Activated T-cell treated with anti-CD3 and anti-CD28 coated beads, Interleukin-2, amount 50 U/mL, for 72 hours (primary cell): ENCODE measurements around the gene SLC35G2. TPM values are rescaled to one million over a fixed set of nuclear protein-coding genes. Genes with fewer than 3 reads are reported as not detected.
A peak's percentile ranks its signal among the peaks of the same experiment; 100 is the strongest.

Source experiments
- ATAC-seq, 2 donors: fragments of 150-1000 bp; cut with Tn5 transposase; replicated peaks in 1 of 2; 2 replicates each; pipeline ENCODE4 v1.10.0; 2021; ENCODE audit warnings: moderate library complexity in 2 of 2, mild to moderate bottlenecking in 1 of 2
- DNase-seq, 2 donors: peaks; one replicate each; pipeline ENCODE4 v3.0.0; 2021 to 2022; ENCODE audit warnings: mixed read lengths in 1 of 2
- H3K27ac Mint-ChIP-seq: one replicate; pipeline ENCODE4 v1.8.0; 2022; ENCODE audit warnings: mild to moderate bottlenecking, moderate library complexity, mixed read lengths
- H3K27me3 Mint-ChIP-seq: one replicate; pipeline ENCODE4 v1.8.0; 2022; ENCODE audit warnings: low read depth, mixed read lengths
- H3K36me3 Mint-ChIP-seq, 2 donors: one replicate each; pipeline ENCODE4 v1.8.0; 2022; ENCODE audit warnings: mixed read lengths in 2 of 2, mild to moderate bottlenecking in 1 of 2; ENCODE audit not compliant: insufficient read depth in 2 of 2
- H3K4me1 Mint-ChIP-seq: one replicate; pipeline ENCODE4 v1.8.0; 2022; ENCODE audit warnings: low read depth, mixed read lengths
- H3K4me3 Mint-ChIP-seq, 2 donors: one replicate each; pipeline ENCODE4 v1.8.0; 2022; ENCODE audit warnings: mild to moderate bottlenecking in 2 of 2, mixed read lengths in 2 of 2, moderate library complexity in 2 of 2
- H3K9me3 Mint-ChIP-seq, 2 donors: one replicate each; pipeline ENCODE4 v1.8.0; 2022; ENCODE audit warnings: mixed read lengths in 2 of 2
- total RNA-seq, 2 donors: library from RNA; stranded (reverse); gene quantifications; one replicate each; pipeline ENCODE4 v1.2.3, GENCODE V29; 2022

Gene SLC35G2
- total RNA-seq, 2 donors from 2014 or later = 3.7 to 5.4 TPM

DNA sequence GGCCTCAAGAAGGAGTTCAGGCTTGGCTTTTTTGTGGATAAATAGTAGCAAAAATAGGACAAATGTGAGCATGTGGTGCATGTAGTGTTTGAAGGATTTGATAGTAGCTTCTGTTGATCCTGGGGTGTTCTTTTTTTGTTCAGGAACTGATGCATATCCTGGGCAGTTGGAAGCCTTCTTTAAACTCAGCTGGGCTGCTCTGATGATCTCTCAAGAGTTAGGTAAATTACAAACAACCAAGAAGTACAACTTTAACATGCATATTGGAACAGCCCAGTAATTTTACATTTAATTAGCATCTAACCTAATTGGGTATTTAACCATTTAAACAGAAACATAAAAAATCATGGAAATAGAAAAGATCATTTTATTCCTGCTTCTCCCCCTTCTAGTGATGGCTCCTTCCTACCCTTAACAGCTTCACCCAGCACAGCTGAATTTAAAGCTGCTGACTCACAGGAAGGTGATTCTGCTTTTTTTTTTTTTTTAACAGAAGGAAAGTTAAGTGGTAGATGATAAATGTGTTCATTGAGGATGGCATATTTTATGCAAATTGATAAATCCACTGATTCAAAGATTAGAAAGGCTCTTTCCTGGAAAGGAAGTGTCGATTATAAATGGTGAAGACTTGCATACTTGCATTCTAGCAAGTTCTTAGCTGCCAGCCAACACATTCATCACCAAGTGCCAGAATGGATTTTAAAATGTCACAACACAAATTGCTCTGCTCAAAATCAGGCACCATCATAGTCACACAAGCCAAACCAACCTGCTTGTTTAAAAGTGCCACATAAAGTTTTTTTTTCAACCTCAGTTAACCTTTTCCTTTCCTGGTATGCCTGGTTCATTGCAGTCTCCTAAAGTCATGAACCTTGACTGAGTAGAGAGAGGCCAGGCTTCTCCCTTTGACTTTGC, 20.0 kb downstream of the SLC35G2 start:
- Mint-ChIP-seq H3K27me3 (no peaks in the 10 kb centered on the region), H3K9me3 (no peaks in the 10 kb centered on the region), H3K27ac (peak overlapping the region; percentile 58), H3K4me1 (peaks cover 26% of the 10 kb centered on the region), H3K4me3 (peak overlapping the region in 1 of 2 donors; percentile 10), H3K36me3 (peaks cover 0 to 17% of the 10 kb centered on the region in 2 donors)
- peak; percentile 37 to 76 for ATAC-seq
- DNase-seq = no peak

DNA sequence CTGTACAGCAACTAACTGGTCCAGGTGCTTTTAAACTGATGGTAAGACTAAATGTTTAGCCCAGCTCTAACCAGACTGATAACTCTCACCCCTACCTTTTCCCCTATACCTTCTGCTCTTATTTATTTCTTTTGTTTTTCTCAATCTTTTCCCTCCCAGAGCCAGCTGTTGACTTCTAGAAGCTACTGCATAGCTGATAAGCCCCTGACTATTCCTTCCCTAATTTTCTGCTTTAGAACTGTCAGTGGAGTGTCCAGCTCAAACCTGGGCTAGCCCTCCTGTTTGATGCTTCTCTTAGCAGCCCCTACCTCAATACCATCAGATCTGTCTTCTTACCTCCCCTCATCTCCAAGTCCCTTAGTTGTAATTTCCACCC, 20.6 kb downstream of the SLC35G2 start:
- peaks cover 0 to 19% of the 10 kb centered on the region in 2 donors for H3K36me3 Mint-ChIP-seq
- ATAC-seq (no peak), DNase-seq (no peak)
- no peaks in the 10 kb centered on the region for H3K27me3 Mint-ChIP-seq
- H3K4me3 Mint-ChIP-seq = peak overlapping the region in 1 of 2 donors; percentile 10
- H3K27ac Mint-ChIP-seq = peak overlapping the region; percentile 5
- H3K4me1 Mint-ChIP-seq = peaks cover 26% of the 10 kb centered on the region
- no peaks in the 10 kb centered on the region for H3K9me3 Mint-ChIP-seq

DNA sequence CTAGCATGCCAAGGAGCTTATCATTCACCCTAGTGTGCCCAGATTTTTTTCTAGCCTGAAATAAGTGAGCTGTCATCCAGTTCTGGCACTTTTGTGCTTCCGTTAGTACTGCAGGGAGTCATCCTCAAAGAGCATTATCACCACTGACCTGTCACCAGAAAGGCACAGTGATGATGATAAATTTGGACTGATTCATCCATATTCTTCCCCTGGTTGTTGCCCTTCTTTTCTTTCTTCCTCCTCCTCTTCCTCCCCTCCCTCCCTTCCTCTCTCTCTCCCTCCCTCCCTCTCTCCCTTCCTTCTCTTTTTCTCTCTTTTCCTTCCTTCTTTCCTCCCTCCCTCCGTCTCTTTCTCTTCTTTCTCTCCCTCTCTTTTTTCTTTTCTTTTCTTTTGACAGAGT, 21.3 kb downstream of the SLC35G2 start:
- DNase-seq = no peak
- H3K36me3 Mint-ChIP-seq = peaks cover 0 to 22% of the 10 kb centered on the region in 2 donors
- H3K27me3 Mint-ChIP-seq = no peaks in the 10 kb centered on the region
- H3K9me3 Mint-ChIP-seq = no peaks in the 10 kb centered on the region
- no peak overlapping the region for H3K4me3 Mint-ChIP-seq
- no peak for ATAC-seq
- peak overlapping the region; percentile 29 for H3K27ac Mint-ChIP-seq
- H3K4me1 Mint-ChIP-seq = peaks cover 26% of the 10 kb centered on the region

DNA sequence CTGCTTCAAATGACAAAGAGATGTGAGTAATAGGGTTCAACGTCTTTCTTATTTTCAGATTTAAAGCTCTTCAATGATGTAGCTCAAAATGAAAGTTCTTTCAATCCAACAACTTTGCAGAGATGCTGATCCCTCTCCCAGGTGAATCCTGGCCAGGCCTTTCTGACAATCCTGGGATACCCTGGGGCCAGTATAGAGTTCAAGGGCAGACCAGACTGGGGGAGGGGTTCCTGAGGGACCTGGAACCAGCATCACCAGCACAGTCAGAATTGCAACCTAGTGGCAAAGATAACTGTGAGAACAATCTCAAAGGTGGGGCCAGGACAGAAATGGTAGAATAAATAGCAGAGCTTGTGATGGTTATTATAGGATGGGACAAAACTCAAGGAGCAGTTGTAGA, 23.4 kb downstream of the SLC35G2 start:
- H3K36me3 Mint-ChIP-seq = peaks cover 0 to 22% of the 10 kb centered on the region in 2 donors
- no peaks in the 10 kb centered on the region for H3K27me3 Mint-ChIP-seq
- no peak overlapping the region for H3K4me3 Mint-ChIP-seq
- ATAC-seq = no peak
- H3K9me3 Mint-ChIP-seq = no peaks in the 10 kb centered on the region
- no peak for DNase-seq
- H3K27ac Mint-ChIP-seq = no peak overlapping the region
- H3K4me1 Mint-ChIP-seq = peaks cover 26% of the 10 kb centered on the region

DNA sequence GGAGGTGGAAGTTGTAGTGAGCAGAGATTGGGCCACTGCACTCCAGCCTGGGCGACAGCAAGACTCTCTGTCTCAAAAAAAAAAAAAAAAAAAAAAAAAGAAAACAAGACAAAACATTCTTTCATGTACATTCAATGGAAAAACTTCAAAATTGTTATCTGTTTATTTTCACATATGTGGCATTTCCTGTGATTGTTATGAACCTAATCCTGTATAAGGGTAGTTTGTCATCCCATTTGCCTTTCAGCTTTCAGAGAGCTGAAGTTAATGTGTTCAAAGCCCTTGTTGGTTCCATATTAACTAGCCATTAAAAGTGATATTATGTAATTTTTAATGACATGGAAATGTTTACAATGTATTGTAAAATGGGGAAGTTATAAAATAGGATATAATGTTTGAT, 25.8 kb downstream of the SLC35G2 start:
- Mint-ChIP-seq H3K9me3 (no peaks in the 10 kb centered on the region), H3K4me3 (no peak overlapping the region), H3K36me3 (peaks cover 0 to 16% of the 10 kb centered on the region in 2 donors), H3K27me3 (no peaks in the 10 kb centered on the region), H3K27ac (no peak overlapping the region), H3K4me1 (peaks cover 12% of the 10 kb centered on the region)
- ATAC-seq = no peak
- DNase-seq = no peak

DNA sequence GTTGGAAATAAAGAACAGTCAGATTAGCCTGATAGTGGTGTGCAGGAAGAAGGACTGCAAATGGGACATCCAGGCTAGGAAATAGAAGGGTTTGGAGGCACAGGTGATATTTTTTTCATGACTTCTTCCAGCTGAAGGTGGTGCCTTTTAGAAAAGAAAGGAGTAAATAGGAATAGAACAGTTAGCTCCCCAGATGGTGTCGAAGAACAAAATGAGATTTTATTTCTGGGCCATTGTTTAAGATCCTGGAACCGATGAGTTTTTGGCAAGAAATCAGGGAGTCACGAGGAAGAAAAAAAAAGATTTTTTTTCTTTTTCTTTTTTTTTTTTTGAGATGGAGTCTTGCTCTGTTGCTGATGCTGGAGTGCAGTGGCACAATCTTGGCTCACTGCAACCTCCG, 33.3 kb downstream of the SLC35G2 start:
- no peak for DNase-seq
- peaks cover 1 to 3% of the 10 kb centered on the region in 2 donors for H3K9me3 Mint-ChIP-seq
- H3K4me3 Mint-ChIP-seq = no peak overlapping the region
- no peak overlapping the region for H3K27ac Mint-ChIP-seq
- no peaks in the 10 kb centered on the region for H3K27me3 Mint-ChIP-seq
- peaks cover 7% of the 10 kb centered on the region for H3K4me1 Mint-ChIP-seq
- no peak for ATAC-seq
- H3K36me3 Mint-ChIP-seq = peaks cover 0 to 11% of the 10 kb centered on the region in 2 donors

DNA sequence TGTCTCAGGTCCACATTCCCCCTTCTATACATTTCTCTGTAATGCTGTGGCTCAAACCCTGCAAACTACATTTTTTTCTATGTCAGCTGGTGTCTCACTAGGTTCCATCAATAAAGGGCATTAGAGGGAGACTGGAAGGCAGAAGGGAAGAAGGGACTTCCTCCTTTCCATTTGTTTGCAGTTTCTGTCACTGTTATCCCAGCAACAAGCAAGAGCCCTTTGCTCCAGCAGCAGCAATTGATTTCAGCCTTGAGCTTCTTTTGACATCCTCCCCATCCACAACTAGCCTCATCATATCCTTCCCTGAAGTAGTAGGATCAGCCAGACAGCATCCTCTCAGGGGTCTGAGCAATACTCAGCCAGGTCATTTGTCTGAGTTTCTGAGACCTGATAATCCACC, 37.7 kb downstream of the SLC35G2 start:
- no peak overlapping the region for H3K27ac Mint-ChIP-seq
- peaks cover 2 to 19% of the 10 kb centered on the region in 2 donors for H3K36me3 Mint-ChIP-seq
- DNase-seq (no peak), ATAC-seq (no peak)
- H3K9me3 Mint-ChIP-seq = peaks cover 2 to 3% of the 10 kb centered on the region in 2 donors
- peaks cover 31% of the 10 kb centered on the region for H3K4me1 Mint-ChIP-seq
- no peaks in the 10 kb centered on the region for H3K27me3 Mint-ChIP-seq
- H3K4me3 Mint-ChIP-seq = no peak overlapping the region

DNA sequence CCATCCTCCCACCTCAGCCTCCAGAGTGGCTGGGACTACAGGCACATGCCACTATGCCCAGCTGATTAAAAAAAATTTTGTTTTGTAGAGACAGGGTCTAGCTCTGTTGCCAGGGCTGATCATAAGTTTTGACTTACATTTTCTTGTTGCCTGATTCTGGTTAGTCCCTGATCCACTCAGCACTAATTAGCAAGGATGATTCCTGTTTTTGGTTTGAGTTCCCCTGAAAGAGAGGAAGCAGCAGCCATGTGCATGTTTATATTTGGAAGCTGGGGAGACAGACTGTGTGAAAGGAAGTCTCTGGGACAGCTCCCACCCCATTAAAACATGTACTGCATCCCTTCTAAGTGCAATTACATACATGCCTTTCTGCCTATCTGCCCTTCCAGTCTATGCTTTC, 39.5 kb downstream of the SLC35G2 start:
- ATAC-seq (no peak), DNase-seq (no peak)
- no peak overlapping the region for H3K4me3 Mint-ChIP-seq
- H3K27me3 Mint-ChIP-seq = no peaks in the 10 kb centered on the region
- H3K9me3 Mint-ChIP-seq = peaks cover 2 to 3% of the 10 kb centered on the region in 2 donors
- peaks cover 2 to 19% of the 10 kb centered on the region in 2 donors for H3K36me3 Mint-ChIP-seq
- H3K27ac Mint-ChIP-seq = no peak overlapping the region
- H3K4me1 Mint-ChIP-seq = peaks cover 40% of the 10 kb centered on the region

DNA sequence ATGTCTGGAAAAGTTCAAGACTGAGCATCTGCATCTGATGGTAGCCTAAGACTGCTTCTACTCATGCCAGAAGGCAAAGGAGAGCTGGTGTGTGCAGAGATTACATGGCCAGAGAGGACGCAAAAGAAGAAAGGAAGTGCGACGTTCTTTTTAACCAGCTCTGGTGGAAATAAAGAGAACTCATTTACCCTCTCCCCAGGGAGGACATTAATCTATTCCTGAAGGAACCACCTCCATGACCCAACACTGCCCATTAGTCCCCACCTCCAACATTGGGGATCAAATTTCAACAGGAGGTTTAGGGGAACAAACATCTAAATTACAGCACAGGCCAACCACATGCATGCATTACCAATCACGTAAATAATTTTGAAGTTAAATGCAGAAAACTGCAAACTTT, 41.6 kb downstream of the SLC35G2 start:
- H3K36me3 Mint-ChIP-seq = peaks cover 2 to 15% of the 10 kb centered on the region in 2 donors
- H3K4me1 Mint-ChIP-seq = peaks cover 51% of the 10 kb centered on the region
- H3K4me3 Mint-ChIP-seq = peak overlapping the region; percentile 94 to 96
- H3K27ac Mint-ChIP-seq = peak overlapping the region; percentile 93
- ATAC-seq (no peak), DNase-seq (no peak)
- peaks cover 2 to 3% of the 10 kb centered on the region in 2 donors for H3K9me3 Mint-ChIP-seq
- H3K27me3 Mint-ChIP-seq = no peaks in the 10 kb centered on the region

DNA sequence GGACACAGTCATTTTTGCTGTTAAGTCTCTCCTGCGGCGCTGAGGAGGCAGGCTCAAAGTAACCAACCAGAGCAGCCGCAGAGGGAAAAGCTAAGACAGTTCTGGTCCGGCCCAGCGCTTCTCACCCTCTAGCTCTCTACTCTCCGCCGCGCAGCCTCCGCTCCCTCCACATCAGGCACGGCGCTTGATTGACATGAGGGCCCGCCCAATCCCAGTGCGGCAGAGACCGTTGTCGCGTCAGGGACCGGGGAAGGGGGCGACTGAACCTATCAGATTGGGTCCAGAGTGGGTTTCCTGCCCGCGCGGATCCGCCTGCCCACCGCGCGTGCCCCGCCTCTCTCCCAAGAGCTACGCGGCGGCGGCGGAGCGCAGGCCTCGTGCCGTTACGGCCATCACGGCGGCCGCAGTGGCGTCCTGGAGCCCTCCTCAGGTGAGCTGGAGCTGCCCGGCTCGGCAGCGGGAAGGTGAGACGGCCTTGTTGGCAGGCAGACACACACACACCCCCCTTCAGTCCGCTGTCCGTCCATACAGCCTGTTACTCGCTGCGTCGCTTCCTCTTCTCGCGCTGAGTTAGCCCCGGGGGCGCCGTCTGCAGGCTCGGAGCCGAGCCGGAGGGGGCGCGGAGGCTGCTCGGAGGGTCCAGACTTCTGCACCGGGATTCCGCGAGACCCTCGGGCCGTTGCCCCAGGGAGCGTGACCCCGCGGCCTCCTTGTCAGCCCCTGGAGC, 43.1 kb downstream of the SLC35G2 start, which contains the start of gene NCK1:
Gene NCK1 (plus strand): TSS at position 319 of the 727 bp plus-strand sequence. CDS start 65,794 bp downstream, outside the sequence.
- peaks cover 53% of the 10 kb centered on the region for H3K4me1 Mint-ChIP-seq
- peak; percentile 97 to 99 for DNase-seq
- peak; percentile 97 for ATAC-seq

DNA sequence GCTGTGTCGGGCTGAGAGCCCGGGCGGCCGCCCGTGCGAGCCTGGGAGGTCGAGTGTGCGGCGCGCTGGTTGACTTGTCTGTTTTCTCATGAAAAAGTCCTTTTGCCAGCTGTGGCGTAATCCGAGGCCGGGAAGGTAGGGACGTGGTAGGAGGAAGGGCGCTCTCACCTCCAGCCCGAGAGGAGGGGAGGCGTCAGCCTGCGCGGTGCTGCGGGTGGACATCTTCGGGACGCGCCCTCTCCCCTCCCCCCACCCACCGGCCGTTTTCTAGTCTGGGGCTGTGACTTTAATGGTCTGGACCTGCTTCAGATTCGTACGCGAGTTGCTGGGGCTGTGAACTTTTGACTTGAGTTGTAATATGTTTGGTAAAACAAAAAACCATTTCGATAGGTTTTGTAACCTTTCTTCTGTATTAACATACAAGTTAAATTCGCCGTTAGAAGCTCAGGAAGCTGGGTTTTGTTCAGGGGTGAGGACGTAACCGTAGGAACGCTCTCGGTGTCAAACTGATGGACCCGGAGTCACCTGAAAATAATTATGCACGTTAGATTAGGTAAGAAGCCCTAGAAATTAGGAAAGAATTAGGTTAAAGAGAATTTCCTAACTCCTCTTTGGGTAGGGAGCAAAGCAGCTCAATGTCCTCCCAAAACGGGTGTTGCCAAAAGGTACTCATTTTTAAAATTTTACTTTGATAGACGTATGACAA, 43.8 kb downstream of the SLC35G2 start:
- peak; percentile 48 to 50 for DNase-seq
- peak overlapping the region; percentile 83 for H3K27ac Mint-ChIP-seq
- peaks cover 2 to 13% of the 10 kb centered on the region in 2 donors for H3K36me3 Mint-ChIP-seq
- no peaks in the 10 kb centered on the region for H3K9me3 Mint-ChIP-seq
- H3K27me3 Mint-ChIP-seq = no peaks in the 10 kb centered on the region
- peak overlapping the region; percentile 94 to 96 for H3K4me3 Mint-ChIP-seq
- H3K4me1 Mint-ChIP-seq = peaks cover 58% of the 10 kb centered on the region
- ATAC-seq = peak; percentile 17 to 27

More for the DNA sequence above, 43.1 kb downstream of the SLC35G2 start, which contains the start of gene NCK1:
- H3K27me3 Mint-ChIP-seq = no peaks in the 10 kb centered on the region
- H3K4me3 Mint-ChIP-seq = peak within 1 kb of the TSS; percentile 94 to 96
- H3K27ac Mint-ChIP-seq = peak within 1 kb of the TSS; percentile 93
- peaks cover 0 to 2% of the 10 kb centered on the region in 2 donors for H3K9me3 Mint-ChIP-seq
- H3K36me3 Mint-ChIP-seq = peaks cover 2 to 10% of the 10 kb centered on the region in 2 donors

DNA sequence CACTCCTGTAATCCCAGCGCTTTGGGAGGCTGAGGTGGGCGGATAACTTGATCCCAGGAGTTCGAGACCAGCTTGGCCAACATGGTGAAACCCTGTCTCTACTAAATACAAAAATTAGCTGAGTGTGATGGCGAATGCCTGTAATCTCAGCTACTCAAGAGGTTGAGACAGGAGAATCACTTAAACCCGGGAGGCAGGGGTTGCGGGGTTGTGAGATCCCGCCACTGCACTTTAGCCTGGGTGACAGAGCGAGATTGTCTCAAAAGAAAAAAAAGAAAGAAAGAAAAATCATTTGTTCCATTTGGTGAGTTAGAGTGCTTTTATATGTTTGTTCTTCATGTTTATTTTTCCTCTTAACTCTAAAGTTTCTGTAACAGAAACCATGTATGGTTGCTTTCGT, 50.4 kb downstream of the SLC35G2 start:
- peak overlapping the region; percentile 68 for H3K27ac Mint-ChIP-seq
- no peaks in the 10 kb centered on the region for H3K27me3 Mint-ChIP-seq
- peaks cover 18 to 37% of the 10 kb centered on the region in 2 donors for H3K36me3 Mint-ChIP-seq
- no peak overlapping the region for H3K4me3 Mint-ChIP-seq
- H3K4me1 Mint-ChIP-seq = peaks cover 46% of the 10 kb centered on the region
- ATAC-seq = no peak
- H3K9me3 Mint-ChIP-seq = peaks cover 4 to 14% of the 10 kb centered on the region in 2 donors
- no peak for DNase-seq
